ENCODE data around the gene ORC1.

DNA sequence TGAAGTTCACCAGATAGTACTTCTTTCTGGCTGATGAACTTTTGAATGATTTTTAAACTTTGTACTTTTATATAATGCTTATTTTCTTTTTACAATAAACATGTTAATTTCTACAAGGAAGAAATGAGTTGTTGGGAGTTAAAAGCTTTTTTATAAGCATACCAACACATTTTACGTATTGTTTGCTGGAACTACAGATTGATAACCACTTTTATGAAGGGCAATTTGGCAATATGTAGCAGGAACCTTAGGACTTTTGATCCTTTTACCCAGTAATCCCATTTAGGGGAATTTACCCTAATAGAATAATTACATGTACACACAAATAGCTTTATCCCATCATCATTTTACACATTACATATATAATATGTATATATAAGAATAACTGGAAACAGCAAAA is 16.5 kb upstream of the ORC1 start:
- TF ChIP-seq REST (IDR thresholded peaks at IDR 0.05; ENCODE audit: insufficient read depth in 1 of 2, low read depth in 2 of 2, low read length in 1 of 2) = no peak
- TF ChIP-seq POLR2AphosphoS5 (IDR thresholded peaks at IDR 0.05; ENCODE audit: low read depth, low read length) = no peak
- TF ChIP-seq CTCF (IDR thresholded peaks at IDR 0.05) = no peak

Measured in Panc1 (cell line).